ENCODE results near the gene TP53BP2.

DNA sequence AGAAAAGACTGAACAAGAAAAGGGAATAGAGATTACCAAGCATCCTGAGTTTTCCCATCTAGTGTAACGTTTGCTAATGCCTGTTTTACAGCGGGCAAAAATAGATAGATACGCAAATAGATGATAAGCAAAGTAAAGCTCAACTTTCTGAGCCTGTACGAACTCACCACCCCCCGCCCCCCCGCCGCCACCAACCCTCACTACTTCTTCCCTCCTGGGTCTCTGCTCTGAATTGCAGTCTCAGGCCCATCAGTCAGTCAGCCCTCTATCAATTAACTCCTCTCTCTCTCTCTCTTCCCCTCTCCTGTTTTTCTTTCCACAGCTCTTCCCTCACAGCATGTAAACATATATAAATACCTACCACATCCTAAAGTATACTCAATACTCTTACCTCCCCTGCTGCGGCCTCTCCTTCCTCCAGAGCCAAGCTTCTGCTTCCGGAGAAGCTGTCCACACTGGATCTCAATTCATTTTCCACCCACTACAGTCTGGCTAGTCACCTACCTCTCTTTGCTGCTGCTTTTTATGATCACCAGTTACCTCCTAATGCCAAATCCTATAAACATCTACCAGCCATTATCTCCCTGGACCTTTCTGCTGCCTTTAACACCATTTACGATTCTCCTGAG, 68.8 kb downstream of the TP53BP2 start:
- TF ChIP-seq, protein P1, sequence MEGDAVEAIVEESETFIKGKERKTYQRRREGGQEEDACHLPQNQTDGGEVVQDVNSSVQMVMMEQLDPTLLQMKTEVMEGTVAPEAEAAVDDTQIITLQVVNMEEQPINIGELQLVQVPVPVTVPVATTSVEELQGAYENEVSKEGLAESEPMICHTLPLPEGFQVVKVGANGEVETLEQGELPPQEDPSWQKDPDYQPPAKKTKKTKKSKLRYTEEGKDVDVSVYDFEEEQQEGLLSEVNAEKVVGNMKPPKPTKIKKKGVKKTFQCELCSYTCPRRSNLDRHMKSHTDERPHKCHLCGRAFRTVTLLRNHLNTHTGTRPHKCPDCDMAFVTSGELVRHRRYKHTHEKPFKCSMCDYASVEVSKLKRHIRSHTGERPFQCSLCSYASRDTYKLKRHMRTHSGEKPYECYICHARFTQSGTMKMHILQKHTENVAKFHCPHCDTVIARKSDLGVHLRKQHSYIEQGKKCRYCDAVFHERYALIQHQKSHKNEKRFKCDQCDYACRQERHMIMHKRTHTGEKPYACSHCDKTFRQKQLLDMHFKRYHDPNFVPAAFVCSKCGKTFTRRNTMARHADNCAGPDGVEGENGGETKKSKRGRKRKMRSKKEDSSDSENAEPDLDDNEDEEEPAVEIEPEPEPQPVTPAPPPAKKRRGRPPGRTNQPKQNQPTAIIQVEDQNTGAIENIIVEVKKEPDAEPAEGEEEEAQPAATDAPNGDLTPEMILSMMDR (IDR thresholded peaks at IDR 0.05), result no peak
- TF ChIP-seq POLR2A (IDR thresholded peaks at IDR 0.05), result no peak
